Ammon's horn (tissue), 1 donor: ENCODE results near the gene EHMT1.
A peak's percentile ranks its signal among the peaks of the same experiment; 100 is the strongest.
"Not testable (repeated sequence)": the region's sequence is repeated elsewhere in the genome, so short reads cannot be mapped to it uniquely, and the experiment has no call there.

Source experiments
- DNase-seq: peaks from one replicate; pipeline ENCODE4 v3.0.0-alpha.2; 2016; ENCODE audit warnings: low spot score

EHMT1 gene

DNA sequence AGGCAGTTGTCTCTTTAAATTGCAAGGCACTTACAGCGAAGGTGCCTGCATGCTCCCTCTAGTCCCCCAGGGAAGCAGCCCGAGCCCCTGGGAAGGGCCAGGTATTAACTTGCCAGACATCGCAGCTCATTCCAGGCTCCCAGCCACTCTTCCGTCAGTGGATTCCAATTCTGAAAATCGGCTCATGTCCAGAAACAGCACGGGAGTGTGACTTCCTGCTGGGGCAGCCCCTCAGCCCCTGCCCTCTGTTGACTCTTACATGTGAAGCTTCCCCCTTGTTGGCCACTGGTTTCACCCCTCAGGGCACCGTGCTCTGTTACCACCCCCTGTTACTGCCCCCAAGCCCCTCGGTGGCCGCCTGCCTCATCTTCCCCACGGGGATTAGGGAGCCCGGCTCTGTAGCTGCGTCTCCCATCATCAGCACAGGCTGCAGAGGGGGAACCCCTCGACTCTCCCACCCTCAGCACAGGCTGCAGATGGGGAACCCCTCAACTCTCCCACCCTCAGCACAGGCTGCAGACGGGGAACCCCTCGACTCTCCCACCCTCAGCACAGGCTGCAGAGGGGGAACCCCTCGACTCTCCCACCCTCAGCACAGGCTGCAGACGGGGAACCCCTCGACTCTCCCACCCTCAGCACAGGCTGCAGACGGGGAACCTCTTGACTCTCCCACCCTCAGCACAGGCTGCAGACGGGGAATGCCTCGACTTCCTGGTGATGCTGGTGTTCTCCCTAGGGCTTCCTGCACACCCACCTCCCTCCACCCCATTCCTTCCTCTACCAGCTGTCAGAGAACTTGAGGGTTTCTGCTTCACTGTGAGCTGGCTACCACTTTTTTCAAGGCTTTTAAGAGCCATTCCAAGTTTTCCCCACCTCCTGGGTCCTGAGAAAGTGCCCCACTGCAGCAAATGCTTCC, 247.7 kb downstream of the EHMT1 start:
- DNase-seq = no peak

GRCh38 chr9:137870432-137870831, 251.6 kb downstream of the EHMT1 start:
- DNase-seq = no peak

DNA sequence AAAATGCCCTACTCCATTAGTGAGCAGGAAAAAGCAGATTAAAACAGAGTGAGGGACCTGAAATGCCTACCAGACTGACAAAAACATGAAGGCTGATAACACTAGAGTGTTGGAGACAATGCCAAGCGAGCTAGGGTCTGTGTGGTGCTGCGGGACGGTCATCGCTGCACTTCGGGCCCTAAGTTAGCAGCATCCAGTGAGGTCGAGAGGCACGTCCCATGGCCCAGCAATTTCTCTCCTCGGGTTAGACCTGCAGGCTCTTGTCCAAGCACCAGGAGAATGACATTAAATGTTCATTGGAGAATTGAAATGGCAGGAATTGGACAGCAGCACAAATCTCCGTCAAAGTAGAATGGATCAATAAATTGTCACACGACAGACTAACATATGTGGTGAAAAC, 253.5 kb downstream of the EHMT1 start:
- no peak for DNase-seq

GRCh38 chr9:137873408-137873807, 254.6 kb downstream of the EHMT1 start:
- DNase-seq = no peak

- no peak for DNase-seq
Measured at GRCh38 chr9:137873858-137874362, 255.1 kb downstream of the EHMT1 start.

- no peak for DNase-seq
Measured at GRCh38 chr9:137875354-137875753, 256.5 kb downstream of the EHMT1 start.

DNA sequence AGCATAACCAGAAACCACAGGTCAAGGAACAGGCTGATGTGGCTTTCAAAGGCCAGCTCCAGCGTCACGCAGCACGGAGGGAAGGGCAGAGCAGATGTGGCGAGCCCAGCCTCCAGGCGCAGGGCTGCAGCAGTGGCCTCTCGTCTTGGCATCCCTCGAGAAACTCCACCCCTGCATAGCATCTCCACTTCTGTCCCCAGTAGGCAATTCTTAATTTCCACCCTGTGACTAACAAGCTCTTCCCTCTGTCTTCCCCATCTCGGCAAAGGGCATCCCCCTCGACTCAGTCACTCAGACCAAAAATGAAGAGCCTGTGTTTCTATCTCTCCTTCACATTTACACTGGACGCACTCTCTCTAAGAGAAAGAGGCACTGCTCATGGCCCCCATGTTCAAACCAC, 257.0 kb downstream of the EHMT1 start:
- no peak for DNase-seq

GRCh38 chr9:137876269-137876668, 257.5 kb downstream of the EHMT1 start:
- no peak for DNase-seq

DNA sequence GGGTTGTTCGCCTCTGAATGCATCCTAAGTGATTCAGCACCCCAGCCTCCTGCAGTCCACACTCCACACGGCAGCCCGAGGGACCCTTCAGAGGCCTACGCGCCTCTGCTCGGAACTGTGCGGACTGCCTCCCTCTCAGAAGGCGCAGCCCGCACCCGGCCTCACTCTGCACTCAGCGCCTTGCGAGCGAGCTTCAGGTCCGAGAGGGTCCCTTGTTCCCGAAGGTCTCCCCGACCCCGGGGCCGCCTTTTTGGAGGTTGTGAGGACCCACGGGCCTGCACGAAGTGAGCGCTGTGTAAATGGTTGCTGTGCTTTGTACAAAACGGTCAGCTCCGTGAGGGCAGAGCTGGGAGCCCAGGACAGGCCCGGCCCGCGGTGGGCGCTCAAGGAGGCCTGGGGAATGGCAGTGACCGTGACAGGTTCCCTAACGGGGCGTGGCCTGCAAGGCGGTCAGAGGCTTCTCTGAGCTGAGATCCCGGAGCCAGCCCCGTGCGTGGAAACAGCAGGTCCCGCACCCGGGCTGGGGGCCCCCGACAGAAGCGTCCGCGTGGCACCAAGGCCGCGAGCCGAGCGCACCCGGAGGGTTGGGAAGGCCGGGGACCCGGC, 258.1 kb downstream of the EHMT1 start:
- DNase-seq = no peak

GRCh38 chr9:137877506-137878122, 258.8 kb downstream of the EHMT1 start, which contains the start of gene CACNA1B:
CACNA1B (plus strand) TSS chr9:137877782; CDS start chr9:137877934, 152 bp downstream.
- not testable (repeated sequence) for DNase-seq

DNA sequence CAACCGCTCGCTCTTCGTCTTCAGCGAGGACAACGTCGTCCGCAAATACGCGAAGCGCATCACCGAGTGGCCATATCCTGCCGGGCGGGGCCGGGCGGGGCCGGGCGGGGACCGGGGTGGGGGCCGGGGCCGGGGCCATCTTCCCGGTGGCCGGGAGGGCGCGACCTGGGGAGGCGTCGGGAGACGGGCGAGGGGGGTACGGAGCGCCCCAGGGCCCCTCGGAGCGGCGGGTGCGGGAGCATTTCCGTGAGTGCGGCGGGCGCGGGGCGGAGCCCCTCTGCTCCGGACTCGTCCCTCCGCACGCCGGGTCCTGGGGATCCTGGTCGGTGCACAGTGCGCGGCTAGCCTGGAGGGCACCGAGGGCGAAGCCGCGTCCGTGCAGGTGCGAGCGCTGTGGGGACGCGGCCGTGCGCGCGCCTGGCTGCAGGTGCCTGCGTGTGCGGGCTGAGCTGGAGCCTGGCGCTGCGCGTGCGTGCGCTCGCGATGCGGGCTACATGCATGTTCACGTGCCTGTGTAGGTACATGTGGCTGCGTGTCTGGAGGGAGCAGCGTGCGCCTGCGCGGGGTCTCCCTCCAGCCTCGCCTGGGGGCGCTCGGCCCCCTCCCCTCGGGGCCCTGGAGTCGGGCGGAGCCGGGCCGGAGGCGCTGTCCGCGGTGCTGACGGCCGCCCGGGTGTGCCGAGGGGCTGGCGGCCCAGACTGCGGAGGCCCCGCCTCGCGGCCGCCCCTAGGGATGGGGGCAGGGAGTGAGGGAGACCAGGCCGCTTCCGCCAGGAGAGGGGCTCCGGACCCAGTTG, 259.5 kb downstream of the EHMT1 start:
- DNase-seq = peak; percentile 41

DNA sequence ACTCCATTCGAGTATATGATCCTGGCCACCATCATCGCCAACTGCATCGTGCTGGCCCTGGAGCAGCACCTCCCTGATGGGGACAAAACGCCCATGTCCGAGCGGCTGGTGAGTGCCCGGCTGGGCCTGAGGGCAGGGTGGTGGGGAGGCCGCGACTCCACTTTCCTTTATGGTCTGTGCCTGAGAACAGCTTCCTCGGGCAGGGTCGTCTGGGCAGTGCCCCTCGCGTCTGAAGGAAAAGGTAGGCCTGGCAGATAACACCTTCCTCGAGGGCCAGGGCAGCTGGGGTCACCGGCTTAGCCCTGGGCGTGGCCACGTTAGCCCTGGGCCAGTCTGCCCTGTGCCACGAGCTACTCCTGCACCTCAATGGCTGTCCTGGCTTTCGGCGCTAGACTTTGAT, 260.2 kb downstream of the EHMT1 start:
- no peak for DNase-seq

GRCh38 chr9:137879566-137880150, 260.9 kb downstream of the EHMT1 start:
- DNase-seq = no peak

DNA sequence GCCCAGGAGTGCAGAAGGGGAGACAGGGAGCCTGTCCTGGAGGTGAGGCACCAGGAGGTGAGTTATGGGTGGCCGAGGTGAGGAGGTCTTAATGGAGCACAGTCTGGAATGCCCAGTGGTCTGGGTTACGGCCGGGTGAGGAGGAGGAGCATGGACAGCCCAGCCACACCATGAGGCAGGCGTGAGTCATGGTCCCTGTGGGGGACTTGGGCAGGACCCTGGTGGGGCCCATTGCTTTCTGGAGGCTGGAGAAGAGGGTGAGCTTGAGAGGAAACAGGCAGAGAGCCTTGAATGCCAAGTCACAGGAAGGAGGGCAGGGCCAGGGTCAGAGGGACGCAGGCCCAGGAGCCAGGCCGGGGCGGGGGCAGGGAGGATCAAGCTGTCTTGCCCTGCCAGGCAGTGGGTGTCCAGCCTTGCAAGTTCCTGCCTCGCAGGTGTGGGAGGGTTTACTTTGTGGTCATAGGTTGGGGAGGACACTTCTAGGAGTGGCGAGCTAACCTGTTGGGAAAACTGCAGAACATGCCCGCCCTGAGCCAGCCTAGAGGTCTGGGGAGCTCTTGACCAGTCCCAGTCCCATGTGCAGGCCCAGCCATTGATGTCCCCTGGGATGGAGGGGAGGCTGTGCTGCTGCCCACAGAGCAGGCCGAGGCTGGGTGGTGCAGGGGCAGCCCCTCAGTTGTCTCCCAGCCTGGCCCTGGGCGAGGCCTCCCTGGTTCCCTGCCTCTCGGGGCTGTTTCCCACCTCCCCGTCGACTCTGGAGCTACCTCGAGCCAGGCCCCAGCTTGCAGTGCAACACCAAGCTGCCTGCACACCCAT, 261.6 kb downstream of the EHMT1 start:
- no peak for DNase-seq

GRCh38 chr9:137880976-137881530, 262.2 kb downstream of the EHMT1 start:
- no peak for DNase-seq

DNA sequence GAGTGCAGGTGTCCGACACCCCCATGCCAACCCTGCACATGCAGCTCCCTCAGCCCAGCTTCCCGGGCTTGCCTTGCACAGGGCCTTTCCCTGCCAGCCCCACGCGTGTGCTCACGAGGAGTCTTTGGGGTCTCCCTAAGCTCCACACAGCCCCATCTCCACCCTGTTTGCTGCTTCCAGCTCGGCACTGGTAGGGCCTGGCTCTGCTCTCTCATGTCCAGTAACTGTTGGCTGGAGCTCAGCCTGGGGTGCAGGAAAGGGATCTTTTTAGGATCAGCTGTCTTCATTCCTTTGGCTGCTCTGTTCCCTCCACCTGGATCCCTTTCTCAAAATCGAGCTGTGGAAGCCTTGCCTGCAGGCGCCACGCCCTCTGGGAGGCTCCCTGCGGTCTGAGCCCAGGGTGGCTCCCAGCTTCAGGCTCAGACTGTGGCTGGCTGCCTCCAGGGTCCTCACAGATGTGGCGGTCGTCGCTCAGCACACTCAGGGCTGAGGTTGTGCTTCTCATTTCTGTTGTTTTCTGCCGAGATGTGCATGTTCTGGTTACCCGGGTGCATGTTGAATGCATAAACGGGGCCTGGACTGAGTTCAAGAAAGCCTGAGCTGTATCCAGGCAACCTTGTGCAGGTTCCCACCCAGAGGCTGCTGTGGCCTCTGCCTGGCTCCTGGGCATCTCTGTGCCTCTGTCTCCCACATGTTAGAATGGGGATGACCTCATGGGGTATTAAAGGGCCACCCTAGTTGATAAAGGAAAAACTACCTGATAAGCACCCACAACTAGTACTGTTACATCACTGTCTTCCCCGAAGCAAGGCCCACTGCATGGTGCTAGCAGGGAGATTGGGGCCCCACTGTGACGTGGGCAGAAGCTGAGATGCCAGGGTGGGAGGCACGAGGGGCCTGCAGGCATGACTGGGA, 263.0 kb downstream of the EHMT1 start:
- no peak for DNase-seq

DNA sequence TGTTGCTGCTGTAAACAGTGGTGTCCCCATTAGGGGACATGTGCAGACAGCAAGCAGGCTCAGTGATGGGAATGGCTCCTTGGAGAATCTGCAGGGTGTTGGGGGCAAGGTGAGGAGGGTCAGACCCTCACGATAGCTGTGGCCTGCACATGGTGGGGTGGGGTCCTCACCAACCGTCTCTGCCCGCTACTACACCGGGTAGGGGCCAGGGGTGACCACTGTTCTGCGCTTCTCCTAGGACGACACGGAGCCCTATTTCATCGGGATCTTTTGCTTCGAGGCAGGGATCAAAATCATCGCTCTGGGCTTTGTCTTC, 263.7 kb downstream of the EHMT1 start:
- no peak for DNase-seq

DNA sequence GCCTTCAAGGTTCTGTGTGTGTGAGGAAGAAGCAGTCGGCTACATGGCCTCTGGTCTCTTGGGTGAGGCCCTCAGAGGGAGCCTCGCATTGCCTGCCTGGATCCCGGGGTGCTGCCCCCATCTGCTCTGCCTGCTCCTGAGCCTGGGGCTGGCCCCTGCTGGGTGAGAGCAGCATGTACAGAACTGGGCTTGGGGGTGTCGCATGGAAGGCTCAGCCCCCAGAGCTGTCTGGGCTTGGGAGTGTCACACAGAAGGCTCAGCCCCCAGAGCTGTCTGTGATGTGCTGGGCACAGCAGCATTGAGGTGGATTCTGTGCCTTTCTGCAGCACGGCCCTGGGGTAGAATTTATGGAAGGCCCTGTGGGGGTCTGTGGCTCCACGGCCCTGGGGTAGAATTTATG, 265.2 kb downstream of the EHMT1 start:
- not testable (repeated sequence) for DNase-seq

- not testable (repeated sequence) for DNase-seq
Measured at GRCh38 chr9:137884547-137884946, 265.7 kb downstream of the EHMT1 start.
